Measurements from ENCODE around the gene RCC2.

The RCC2 gene

GRCh38 chr1:17470021-17470799 is 30.7 kb upstream of the RCC2 start:
- no peak for TF ChIP-seq NFIC (IDR thresholded peaks at IDR 0.05)
- TF ChIP-seq USF1 (IDR thresholded peaks at IDR 0.05), result no peak
- TF ChIP-seq FOXM1 (IDR thresholded peaks at IDR 0.05; ENCODE audit: borderline replicate concordance, low read depth), result no peak
- no peak for TF ChIP-seq MAX (IDR thresholded peaks at IDR 0.05)
- no peak for TF ChIP-seq EP300 (IDR thresholded peaks at IDR 0.05; ENCODE audit: borderline replicate concordance)
- no peak for TF ChIP-seq CEBPB (IDR thresholded peaks at IDR 0.05)
- no peak for TF ChIP-seq TEAD4 (IDR thresholded peaks at IDR 0.05)

GRCh38 chr1:17466359-17466758 is 26.9 kb upstream of the RCC2 start:
- TF ChIP-seq TAF1 (IDR thresholded peaks at IDR 0.05; ENCODE audit: low read depth) (no peak), EGR1 (IDR thresholded peaks at IDR 0.05) (no peak), CREB1 (IDR thresholded peaks at IDR 0.05; ENCODE audit: low read depth) (no peak), TEAD4 (IDR thresholded peaks at IDR 0.05) (no peak), ZBTB7A (IDR thresholded peaks at IDR 0.05; ENCODE audit: low read depth) (no peak), TCF12 (IDR thresholded peaks at IDR 0.05; ENCODE audit: low read depth) (no peak), CEBPB (IDR thresholded peaks at IDR 0.05) (no peak), USF1 (IDR thresholded peaks at IDR 0.05) (no peak), RAD21 (IDR thresholded peaks at IDR 0.05; ENCODE audit: low read depth) (no peak), EP300 (IDR thresholded peaks at IDR 0.05; ENCODE audit: borderline replicate concordance) (no peak), FOXM1 (IDR thresholded peaks at IDR 0.05; ENCODE audit: borderline replicate concordance, low read depth) (no peak), YY1 (IDR thresholded peaks at IDR 0.05; ENCODE audit: low read depth) (no peak), REST (IDR thresholded peaks at IDR 0.05; ENCODE audit: low read depth) (no peak), MAX (IDR thresholded peaks at IDR 0.05) (no peak), NFIC (IDR thresholded peaks at IDR 0.05) (no peak)

GRCh38 chr1:17465228-17465627 is 25.8 kb upstream of the RCC2 start:
- TF ChIP-seq FOXM1 (IDR thresholded peaks at IDR 0.05; ENCODE audit: borderline replicate concordance, low read depth), result no peak
- TF ChIP-seq TEAD4 (IDR thresholded peaks at IDR 0.05), result no peak

GRCh38 chr1:17463991-17464390 is 24.5 kb upstream of the RCC2 start:
- no peak for TF ChIP-seq ZBTB7A (IDR thresholded peaks at IDR 0.05; ENCODE audit: low read depth)
- TF ChIP-seq CEBPB (IDR thresholded peaks at IDR 0.05), result no peak
- TF ChIP-seq TCF12 (IDR thresholded peaks at IDR 0.05; ENCODE audit: low read depth), result no peak
- TF ChIP-seq TEAD4 (IDR thresholded peaks at IDR 0.05), result no peak
- TF ChIP-seq USF1 (IDR thresholded peaks at IDR 0.05), result no peak
- no peak for TF ChIP-seq RAD21 (IDR thresholded peaks at IDR 0.05; ENCODE audit: low read depth)
- no peak for TF ChIP-seq MAX (IDR thresholded peaks at IDR 0.05)
- no peak for TF ChIP-seq NFIC (IDR thresholded peaks at IDR 0.05)
- TF ChIP-seq FOXM1 (IDR thresholded peaks at IDR 0.05; ENCODE audit: borderline replicate concordance, low read depth), result no peak
- TF ChIP-seq TAF1 (IDR thresholded peaks at IDR 0.05; ENCODE audit: low read depth), result no peak
- TF ChIP-seq EP300 (IDR thresholded peaks at IDR 0.05; ENCODE audit: borderline replicate concordance), result no peak
- no peak for TF ChIP-seq EGR1 (IDR thresholded peaks at IDR 0.05)
- TF ChIP-seq YY1 (IDR thresholded peaks at IDR 0.05; ENCODE audit: low read depth), result no peak
- TF ChIP-seq CREB1 (IDR thresholded peaks at IDR 0.05; ENCODE audit: low read depth), result no peak
- no peak for TF ChIP-seq REST (IDR thresholded peaks at IDR 0.05; ENCODE audit: low read depth)

- TF ChIP-seq YY1 (IDR thresholded peaks at IDR 0.05; ENCODE audit: low read depth) (no peak), RAD21 (IDR thresholded peaks at IDR 0.05; ENCODE audit: low read depth) (no peak), TEAD4 (IDR thresholded peaks at IDR 0.05) (no peak), CEBPB (IDR thresholded peaks at IDR 0.05) (no peak), MAX (IDR thresholded peaks at IDR 0.05) (no peak), USF1 (IDR thresholded peaks at IDR 0.05) (no peak), REST (IDR thresholded peaks at IDR 0.05; ENCODE audit: low read depth) (no peak), ZBTB7A (IDR thresholded peaks at IDR 0.05; ENCODE audit: low read depth) (no peak), EGR1 (IDR thresholded peaks at IDR 0.05) (no peak), TCF12 (IDR thresholded peaks at IDR 0.05; ENCODE audit: low read depth) (no peak), FOXM1 (IDR thresholded peaks at IDR 0.05; ENCODE audit: borderline replicate concordance, low read depth) (no peak), TAF1 (IDR thresholded peaks at IDR 0.05; ENCODE audit: low read depth) (no peak), NFIC (IDR thresholded peaks at IDR 0.05) (no peak), CREB1 (IDR thresholded peaks at IDR 0.05; ENCODE audit: low read depth) (no peak), EP300 (IDR thresholded peaks at IDR 0.05; ENCODE audit: borderline replicate concordance) (no peak)
These were observed 23.2 kb upstream of the RCC2 start for GRCh38 chr1:17462669-17463068.

Data from Ishikawa (cell line).